HL-60 (cell line): ENCODE data around the gene LRRTM3.

Experiments
- CTCF ChIP-seq: IDR thresholded peaks from one replicate; pipeline ENCODE4 v1.5.1; 2011; ENCODE audit warnings: low read length, control low read depth, inconsistent platforms; ENCODE audit not compliant: insufficient read depth
- POLR2AphosphoS5 ChIP-seq: IDR thresholded peaks from 2 replicates; pipeline ENCODE4 v1.6.1; 2012; ENCODE audit warnings: low read depth

GRCh38 chr10:66929375-66929774 lies 3.5 kb downstream of the LRRTM3 start:
- TF ChIP-seq CTCF (no peak), POLR2AphosphoS5 (no peak)
